ENCODE measurements around the gene TRIAP1. TPM values are rescaled to one million over a fixed set of nuclear protein-coding genes. Genes with fewer than 3 reads are reported as not detected.

TRIAP1 gene
- total and polyA plus RNA-seq, 4 experiments from 2014 or later: 17.3 to 65.0 (median 34.5) TPM

- Mint-ChIP-seq H3K36me3 (no peaks in the 10 kb centered on the region), H3K9me3 (no peaks in the 10 kb centered on the region), H3K4me1 (peaks cover 0 to 1% (median 0%) of the 10 kb centered on the region in 4 donors), H3K27me3 (peaks cover 0 to 5% of the 10 kb centered on the region in 2 donors), H3K4me3 (no peak overlapping the region), H3K27ac (no peak overlapping the region)
- no peak overlapping the region for H3K4me3 ChIP-seq (ENCODE audit: low read length in 2 of 2)
- H3K27me3 ChIP-seq (ENCODE audit: insufficient read depth, low read length): no peaks in the 10 kb centered on the region
- intact Hi-C loops (cut with micrococcal nuclease): no loop called here
- no peaks in the 10 kb centered on the region for H3K4me1 ChIP-seq (ENCODE audit: insufficient read depth, low read length)
- H3K36me3 ChIP-seq (ENCODE audit: insufficient read depth, low read length): no peaks in the 10 kb centered on the region
- no peaks in the 10 kb centered on the region for H3K9me3 ChIP-seq (ENCODE audit: control insufficient read depth in 1 of 2, low read length in 2 of 2)
- no peak overlapping the region for H3K27ac ChIP-seq (ENCODE audit: low read depth, low read length)
- DNase-seq: no peak
- CTCF ChIA-PET (ENCODE audit: partially characterized antibody): no interaction called here
- POLR2A ChIA-PET (ENCODE audit: partially characterized antibody): no interaction called here
These were observed 24.5 kb downstream of the TRIAP1 start for GRCh38 chr12:120421701-120422100.

DNA sequence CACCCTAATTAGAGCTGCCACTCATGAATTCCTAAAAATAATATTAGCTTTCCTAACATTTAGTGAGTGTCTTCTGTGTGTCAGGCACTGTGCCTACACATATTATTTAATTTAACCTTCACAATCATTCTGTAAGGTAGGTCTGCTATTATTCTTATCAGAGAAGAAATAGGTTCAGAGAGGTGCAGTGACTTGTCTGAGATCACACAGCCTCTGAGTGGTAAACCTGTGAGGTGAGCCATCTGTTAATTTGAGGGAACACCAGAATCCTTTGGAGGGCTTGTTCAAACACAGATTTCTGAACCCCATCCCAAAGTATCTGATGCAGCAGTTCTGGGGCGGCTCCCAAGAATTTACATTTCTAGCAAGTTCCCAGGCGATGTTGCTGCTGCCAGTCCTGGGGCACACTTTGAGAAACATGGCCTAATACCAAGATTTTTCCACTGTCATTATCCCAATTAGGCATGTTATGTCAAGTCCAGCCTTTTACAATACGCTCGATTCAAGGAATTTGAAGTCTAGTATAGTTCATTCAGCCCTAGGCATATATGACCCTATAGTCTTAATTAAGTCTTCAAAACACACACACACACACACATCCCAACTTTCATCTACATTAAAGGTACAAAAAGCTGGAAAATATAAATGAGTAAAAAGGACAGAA is 28.1 kb downstream of the TRIAP1 start:
- no peaks in the 10 kb centered on the region for H3K4me1 ChIP-seq (ENCODE audit: insufficient read depth, low read length)
- CTCF ChIA-PET (ENCODE audit: partially characterized antibody): no interaction called here
- H3K27me3 ChIP-seq (ENCODE audit: insufficient read depth, low read length): no peaks in the 10 kb centered on the region
- Mint-ChIP-seq H3K4me3 (no peak overlapping the region), H3K36me3 (no peaks in the 10 kb centered on the region), H3K27ac (no peak overlapping the region), H3K4me1 (no peaks in the 10 kb centered on the region), H3K27me3 (peaks cover 0 to 5% of the 10 kb centered on the region in 2 donors), H3K9me3 (no peaks in the 10 kb centered on the region)
- intact Hi-C loops (cut with micrococcal nuclease): no loop called here
- no peaks in the 10 kb centered on the region for H3K9me3 ChIP-seq (ENCODE audit: control insufficient read depth in 1 of 2, low read length in 2 of 2)
- DNase-seq: no peak
- no peaks in the 10 kb centered on the region for H3K36me3 ChIP-seq (ENCODE audit: insufficient read depth, low read length)
- no peak overlapping the region for H3K27ac ChIP-seq (ENCODE audit: low read depth, low read length)
- POLR2A ChIA-PET (ENCODE audit: partially characterized antibody): no interaction called here
- H3K4me3 ChIP-seq (ENCODE audit: low read length in 2 of 2): no peak overlapping the region

GRCh38 chr12:120416490-120417216 is 29.5 kb downstream of the TRIAP1 start:
- H3K4me3 ChIP-seq (ENCODE audit: low read length in 2 of 2): no peak overlapping the region
- intact Hi-C loops (cut with micrococcal nuclease): no loop called here
- no peak for DNase-seq
- Mint-ChIP-seq H3K4me1 (no peaks in the 10 kb centered on the region), H3K36me3 (no peaks in the 10 kb centered on the region), H3K27ac (no peak overlapping the region), H3K27me3 (peaks cover 3 to 7% of the 10 kb centered on the region in 2 donors), H3K9me3 (no peaks in the 10 kb centered on the region), H3K4me3 (no peak overlapping the region)
- CTCF ChIA-PET (ENCODE audit: partially characterized antibody): no interaction called here
- POLR2A ChIA-PET (ENCODE audit: partially characterized antibody): no interaction called here
- H3K27ac ChIP-seq (ENCODE audit: low read depth, low read length): no peak overlapping the region
- no peaks in the 10 kb centered on the region for H3K4me1 ChIP-seq (ENCODE audit: insufficient read depth, low read length)
- no peaks in the 10 kb centered on the region for H3K9me3 ChIP-seq (ENCODE audit: control insufficient read depth in 1 of 2, low read length in 2 of 2)
- H3K36me3 ChIP-seq (ENCODE audit: insufficient read depth, low read length): no peaks in the 10 kb centered on the region
- no peaks in the 10 kb centered on the region for H3K27me3 ChIP-seq (ENCODE audit: insufficient read depth, low read length)

- CTCF ChIA-PET (ENCODE audit: partially characterized antibody): no interaction called here
- H3K27me3 ChIP-seq (ENCODE audit: insufficient read depth, low read length): no peaks in the 10 kb centered on the region
- no peak for DNase-seq
- H3K9me3 ChIP-seq (ENCODE audit: control insufficient read depth in 1 of 2, low read length in 2 of 2): no peaks in the 10 kb centered on the region
- H3K27me3 Mint-ChIP-seq: peaks cover 3 to 9% of the 10 kb centered on the region in 2 donors
- H3K9me3 Mint-ChIP-seq: no peaks in the 10 kb centered on the region
- no peaks in the 10 kb centered on the region for H3K36me3 Mint-ChIP-seq
- POLR2A ChIA-PET (ENCODE audit: partially characterized antibody): no interaction called here
- intact Hi-C loops (cut with micrococcal nuclease): no loop called here
- no peak overlapping the region for H3K27ac ChIP-seq (ENCODE audit: low read depth, low read length)
- H3K4me1 Mint-ChIP-seq: no peaks in the 10 kb centered on the region
- H3K4me3 ChIP-seq (ENCODE audit: low read length in 2 of 2): no peak overlapping the region
- no peaks in the 10 kb centered on the region for H3K4me1 ChIP-seq (ENCODE audit: insufficient read depth, low read length)
- H3K36me3 ChIP-seq (ENCODE audit: insufficient read depth, low read length): no peaks in the 10 kb centered on the region
- H3K27ac Mint-ChIP-seq: peak overlapping the region in 1 of 7 donors; percentile 13
- H3K4me3 Mint-ChIP-seq: no peak overlapping the region
These were observed 32.1 kb downstream of the TRIAP1 start for GRCh38 chr12:120413901-120414695.

DNA sequence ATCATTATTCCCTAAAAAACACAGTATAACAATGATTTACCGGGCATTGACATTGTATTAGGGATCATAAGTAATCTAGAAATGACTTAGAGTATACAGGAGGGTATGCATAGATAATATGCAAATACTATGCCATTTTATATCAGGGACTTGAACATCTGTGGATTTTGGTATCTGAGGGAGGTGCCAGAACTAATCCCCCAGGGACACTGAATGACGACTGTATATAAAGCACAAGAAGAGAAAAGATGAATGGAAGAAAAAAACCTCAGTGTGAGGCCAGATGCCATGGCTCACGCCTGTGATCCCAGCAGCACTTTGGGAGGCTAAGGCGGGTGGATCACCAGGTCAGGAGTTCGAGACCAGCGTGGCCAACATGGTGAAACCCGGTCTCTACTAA is 33.8 kb downstream of the TRIAP1 start:
- Mint-ChIP-seq H3K36me3 (no peaks in the 10 kb centered on the region), H3K27ac (peak overlapping the region in 1 of 7 donors; percentile 6), H3K4me1 (no peaks in the 10 kb centered on the region), H3K27me3 (peaks cover 3 to 9% of the 10 kb centered on the region in 2 donors), H3K9me3 (no peaks in the 10 kb centered on the region), H3K4me3 (no peak overlapping the region)
- intact Hi-C loops (cut with micrococcal nuclease): no loop called here
- H3K36me3 ChIP-seq (ENCODE audit: insufficient read depth, low read length): no peaks in the 10 kb centered on the region
- H3K9me3 ChIP-seq (ENCODE audit: control insufficient read depth in 1 of 2, low read length in 2 of 2): no peaks in the 10 kb centered on the region
- H3K27ac ChIP-seq (ENCODE audit: low read depth, low read length): no peak overlapping the region
- H3K4me3 ChIP-seq (ENCODE audit: low read length in 2 of 2): no peak overlapping the region
- H3K4me1 ChIP-seq (ENCODE audit: insufficient read depth, low read length): no peaks in the 10 kb centered on the region
- no peaks in the 10 kb centered on the region for H3K27me3 ChIP-seq (ENCODE audit: insufficient read depth, low read length)
- no peak for DNase-seq
- ChIA-PET POLR2A (ENCODE audit: partially characterized antibody) (no interaction called here), CTCF (ENCODE audit: partially characterized antibody) (no interaction called here)

DNA sequence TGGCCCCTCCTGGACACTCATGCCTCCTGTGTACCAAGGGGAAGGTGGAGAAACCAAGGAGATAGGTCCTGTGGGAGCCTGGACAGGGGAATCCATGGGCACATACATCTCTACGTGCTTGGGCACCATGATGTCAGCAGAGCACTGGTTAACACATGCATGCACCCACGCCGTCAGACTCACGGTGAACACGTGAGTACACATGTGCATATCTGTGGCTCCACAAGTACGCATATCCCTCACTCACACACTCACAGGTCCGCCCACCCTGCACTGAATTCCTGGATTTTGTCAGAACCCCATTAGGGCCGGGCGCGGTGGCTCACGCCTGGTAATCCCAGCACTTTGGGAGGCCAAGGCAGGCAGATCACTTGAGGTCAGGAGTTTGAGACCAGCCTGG is 37.4 kb downstream of the TRIAP1 start:
- no peaks in the 10 kb centered on the region for H3K36me3 ChIP-seq (ENCODE audit: insufficient read depth, low read length)
- no peaks in the 10 kb centered on the region for H3K4me1 ChIP-seq (ENCODE audit: insufficient read depth, low read length)
- no peak overlapping the region for H3K27ac Mint-ChIP-seq
- peaks cover 0 to 3% (median 0%) of the 10 kb centered on the region in 8 donors for H3K9me3 Mint-ChIP-seq
- ChIA-PET CTCF (ENCODE audit: partially characterized antibody) (no interaction called here), POLR2A (ENCODE audit: partially characterized antibody) (no interaction called here)
- peaks cover 3 to 5% of the 10 kb centered on the region in 2 donors for H3K27me3 Mint-ChIP-seq
- no peak overlapping the region for H3K4me3 ChIP-seq (ENCODE audit: low read length in 2 of 2)
- H3K27ac ChIP-seq (ENCODE audit: low read depth, low read length): no peak overlapping the region
- H3K27me3 ChIP-seq (ENCODE audit: insufficient read depth, low read length): no peaks in the 10 kb centered on the region
- H3K9me3 ChIP-seq (ENCODE audit: control insufficient read depth in 1 of 2, low read length in 2 of 2): no peaks in the 10 kb centered on the region
- intact Hi-C loops (cut with micrococcal nuclease): no loop called here
- H3K36me3 Mint-ChIP-seq: no peaks in the 10 kb centered on the region
- DNase-seq: no peak
- no peak overlapping the region for H3K4me3 Mint-ChIP-seq
- peaks cover 0 to 4% (median 1%) of the 10 kb centered on the region in 4 donors for H3K4me1 Mint-ChIP-seq

- no peaks in the 10 kb centered on the region for H3K36me3 ChIP-seq (ENCODE audit: insufficient read depth, low read length)
These were observed 39.6 kb downstream of the TRIAP1 start for GRCh38 chr12:120406553-120406952.

More at GRCh38 chr12:120406553-120406952, 39.6 kb downstream of the TRIAP1 start:
- intact Hi-C loops (cut with micrococcal nuclease): no loop called here
- Mint-ChIP-seq H3K27ac (no peak overlapping the region), H3K9me3 (peaks cover 0 to 3% (median 0%) of the 10 kb centered on the region in 8 donors), H3K27me3 (peaks cover 0 to 6% of the 10 kb centered on the region in 2 donors), H3K4me1 (peaks cover 0 to 4% (median 1%) of the 10 kb centered on the region in 4 donors), H3K4me3 (no peak overlapping the region), H3K36me3 (no peaks in the 10 kb centered on the region)
- Histone ChIP-seq H3K4me1 (ENCODE audit: insufficient read depth, low read length) (no peaks in the 10 kb centered on the region), H3K4me3 (ENCODE audit: low read length in 2 of 2) (no peak overlapping the region), H3K27me3 (ENCODE audit: insufficient read depth, low read length) (no peaks in the 10 kb centered on the region), H3K27ac (ENCODE audit: low read depth, low read length) (no peak overlapping the region), H3K9me3 (ENCODE audit: control insufficient read depth in 1 of 2, low read length in 2 of 2) (no peaks in the 10 kb centered on the region)
- CTCF ChIA-PET (ENCODE audit: partially characterized antibody): no interaction called here
- POLR2A ChIA-PET (ENCODE audit: partially characterized antibody): no interaction called here
- DNase-seq: no peak
